ENCODE results near the gene GDAP2. TPM values are rescaled to one million over a fixed set of nuclear protein-coding genes. Genes with fewer than 3 reads are reported as not detected.

The GDAP2 gene
- total RNA-seq, 1 donor, result 26.8 TPM

DNA sequence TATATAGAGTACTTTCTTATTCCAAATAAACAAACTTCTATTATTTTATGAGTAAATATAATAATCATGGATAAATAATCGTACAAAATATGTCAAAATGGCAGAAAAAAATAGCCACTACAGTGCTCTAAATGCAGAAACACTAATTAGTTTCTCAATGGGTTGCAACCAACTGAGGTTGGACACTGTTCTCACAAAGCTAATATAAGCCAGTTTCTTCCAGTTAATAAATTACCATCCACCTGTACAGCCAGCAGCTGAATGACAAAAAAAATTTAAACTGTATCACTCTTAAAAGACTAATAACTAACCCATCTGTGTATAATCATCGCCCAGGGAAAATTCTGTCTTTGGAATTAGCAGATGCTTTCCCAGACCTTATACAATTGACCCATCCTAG lies 36.9 kb downstream of the GDAP2 start:
- Histone ChIP-seq H4K20me1 (ENCODE audit: insufficient read depth, low read length) (no peaks in the 10 kb centered on the region), H2AFZ (ENCODE audit: low read length) (no peak overlapping the region), H3K27me3 (ENCODE audit: insufficient read depth, low read length) (no peaks in the 10 kb centered on the region), H3K36me3 (ENCODE audit: insufficient read depth, low read length) (peaks cover 6% of the 10 kb centered on the region), H3K79me2 (ENCODE audit: insufficient read depth, low read length) (no peaks in the 10 kb centered on the region), H3K27ac (ENCODE audit: low read depth, low read length) (no peak overlapping the region), H3K4me1 (ENCODE audit: insufficient read depth, low read length) (no peaks in the 10 kb centered on the region), H3K4me3 (ENCODE audit: insufficient read depth, low read length) (no peak overlapping the region), H3K4me2 (ENCODE audit: insufficient read depth, low read length) (no peak overlapping the region), H3K9me3 (ENCODE audit: low read depth, low read length) (no peaks in the 10 kb centered on the region)
- no peak for TF ChIP-seq CTCF (IDR thresholded peaks at IDR 0.05; ENCODE audit: extremely low read depth, low read depth, low read length)
- no peak for DNase-seq (ENCODE audit: insufficient read length, low spot score, missing footprints)

DNA sequence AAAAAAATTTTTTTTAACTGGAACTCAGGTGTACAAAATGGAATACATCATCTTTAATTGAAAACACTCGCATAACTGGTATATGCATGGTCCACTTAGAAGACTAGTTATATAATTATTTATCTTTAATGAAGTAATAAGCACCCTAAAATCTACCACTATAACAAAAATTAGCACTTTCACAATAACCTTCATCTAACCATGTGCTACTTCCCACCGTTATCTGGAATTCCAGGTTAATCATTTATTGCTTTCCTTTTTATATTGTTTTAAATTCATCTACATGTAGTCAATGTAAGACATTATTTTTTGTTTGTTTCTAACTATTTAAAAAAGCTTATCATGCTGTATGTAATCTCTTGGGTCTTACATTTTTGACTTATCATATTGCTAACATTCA lies 39.0 kb downstream of the GDAP2 start:
- Histone ChIP-seq H3K27ac (ENCODE audit: low read depth, low read length) (no peak overlapping the region), H3K36me3 (ENCODE audit: insufficient read depth, low read length) (no peaks in the 10 kb centered on the region), H2AFZ (ENCODE audit: low read length) (no peak overlapping the region), H3K79me2 (ENCODE audit: insufficient read depth, low read length) (no peaks in the 10 kb centered on the region), H3K4me3 (ENCODE audit: insufficient read depth, low read length) (no peak overlapping the region), H3K4me1 (ENCODE audit: insufficient read depth, low read length) (peaks cover 8% of the 10 kb centered on the region), H3K4me2 (ENCODE audit: insufficient read depth, low read length) (no peak overlapping the region), H3K9me3 (ENCODE audit: low read depth, low read length) (no peaks in the 10 kb centered on the region), H4K20me1 (ENCODE audit: insufficient read depth, low read length) (no peaks in the 10 kb centered on the region), H3K27me3 (ENCODE audit: insufficient read depth, low read length) (no peaks in the 10 kb centered on the region)
- no peak for TF ChIP-seq CTCF (IDR thresholded peaks at IDR 0.05; ENCODE audit: extremely low read depth, low read depth, low read length)
- DNase-seq (ENCODE audit: insufficient read length, low spot score, missing footprints), result no peak

DNA sequence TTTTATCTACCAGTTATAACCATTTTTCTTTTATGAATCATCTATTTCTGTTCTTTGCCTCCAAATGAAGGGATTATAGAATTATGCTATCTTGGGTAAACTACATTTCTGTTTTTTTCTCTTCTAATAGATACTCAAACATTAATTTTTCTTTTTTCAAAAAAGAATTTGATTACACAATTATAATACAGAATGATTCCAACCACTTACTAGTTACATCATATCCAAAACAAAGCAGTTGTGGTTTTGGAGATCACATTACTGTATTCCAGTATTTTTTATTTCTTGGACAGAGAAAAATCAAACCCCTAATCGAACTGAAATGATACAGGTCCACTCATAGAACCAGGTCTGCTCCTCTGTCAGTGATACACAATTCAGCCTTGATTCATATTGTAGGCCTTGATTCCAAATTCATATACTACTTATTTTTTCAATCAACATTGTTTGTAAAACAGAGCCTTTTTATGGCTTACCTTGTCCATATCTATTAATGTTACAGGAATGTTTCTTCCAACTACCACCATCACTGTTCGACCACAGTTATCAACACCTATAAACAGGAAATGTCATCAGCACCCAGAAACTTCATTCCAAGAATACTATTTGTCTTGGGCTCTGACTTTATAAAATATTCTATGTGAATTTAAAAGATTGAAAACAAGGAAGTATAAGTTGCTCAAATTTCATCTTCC lies 43.2 kb downstream of the GDAP2 start:
- H3K79me2 ChIP-seq (ENCODE audit: insufficient read depth, low read length), result no peaks in the 10 kb centered on the region
- H3K9me3 ChIP-seq (ENCODE audit: low read depth, low read length), result no peaks in the 10 kb centered on the region
- TF ChIP-seq CTCF (IDR thresholded peaks at IDR 0.05; ENCODE audit: extremely low read depth, low read depth, low read length), result no peak
- no peaks in the 10 kb centered on the region for H3K27me3 ChIP-seq (ENCODE audit: insufficient read depth, low read length)
- no peaks in the 10 kb centered on the region for H3K36me3 ChIP-seq (ENCODE audit: insufficient read depth, low read length)
- DNase-seq (ENCODE audit: insufficient read length, low spot score, missing footprints), result no peak
- peaks cover 8% of the 10 kb centered on the region for H3K4me1 ChIP-seq (ENCODE audit: insufficient read depth, low read length)
- no peak overlapping the region for H3K4me2 ChIP-seq (ENCODE audit: insufficient read depth, low read length)
- H3K27ac ChIP-seq (ENCODE audit: low read depth, low read length), result peak overlapping the region; percentile 38
- H4K20me1 ChIP-seq (ENCODE audit: insufficient read depth, low read length), result no peaks in the 10 kb centered on the region
- no peak overlapping the region for H3K4me3 ChIP-seq (ENCODE audit: insufficient read depth, low read length)
- no peak overlapping the region for H2AFZ ChIP-seq (ENCODE audit: low read length)

DNA sequence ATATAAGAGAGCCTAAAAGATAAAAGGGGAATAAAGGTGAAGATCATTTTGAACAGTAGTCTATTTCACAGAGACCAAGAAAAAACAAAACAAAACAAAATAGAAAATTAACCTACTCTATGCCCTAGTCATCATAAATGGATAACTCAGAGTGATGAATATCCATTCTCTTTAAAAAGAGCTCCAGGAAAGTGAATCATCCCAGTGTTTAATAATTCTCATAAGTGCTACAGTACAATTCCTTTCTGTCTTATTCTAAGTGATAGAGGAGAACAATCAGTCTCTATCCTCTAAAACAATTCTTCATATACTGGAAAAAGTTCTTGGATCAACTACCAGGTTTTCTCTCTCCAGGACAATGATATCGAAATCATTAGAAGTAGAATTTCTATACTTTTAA lies 45.8 kb downstream of the GDAP2 start:
- H3K79me2 ChIP-seq (ENCODE audit: insufficient read depth, low read length), result no peaks in the 10 kb centered on the region
- H3K9me3 ChIP-seq (ENCODE audit: low read depth, low read length), result no peaks in the 10 kb centered on the region
- H2AFZ ChIP-seq (ENCODE audit: low read length), result no peak overlapping the region
- H3K4me1 ChIP-seq (ENCODE audit: insufficient read depth, low read length), result peaks cover 8% of the 10 kb centered on the region
- H3K27me3 ChIP-seq (ENCODE audit: insufficient read depth, low read length), result no peaks in the 10 kb centered on the region
- no peak overlapping the region for H3K4me2 ChIP-seq (ENCODE audit: insufficient read depth, low read length)
- no peak for DNase-seq (ENCODE audit: insufficient read length, low spot score, missing footprints)
- no peak overlapping the region for H3K4me3 ChIP-seq (ENCODE audit: insufficient read depth, low read length)
- TF ChIP-seq CTCF (IDR thresholded peaks at IDR 0.05; ENCODE audit: extremely low read depth, low read depth, low read length), result no peak
- peaks cover 8% of the 10 kb centered on the region for H3K36me3 ChIP-seq (ENCODE audit: insufficient read depth, low read length)
- no peak overlapping the region for H3K27ac ChIP-seq (ENCODE audit: low read depth, low read length)
- no peaks in the 10 kb centered on the region for H4K20me1 ChIP-seq (ENCODE audit: insufficient read depth, low read length)
